ENCODE results near the gene NGF.

The NGF gene

DNA sequence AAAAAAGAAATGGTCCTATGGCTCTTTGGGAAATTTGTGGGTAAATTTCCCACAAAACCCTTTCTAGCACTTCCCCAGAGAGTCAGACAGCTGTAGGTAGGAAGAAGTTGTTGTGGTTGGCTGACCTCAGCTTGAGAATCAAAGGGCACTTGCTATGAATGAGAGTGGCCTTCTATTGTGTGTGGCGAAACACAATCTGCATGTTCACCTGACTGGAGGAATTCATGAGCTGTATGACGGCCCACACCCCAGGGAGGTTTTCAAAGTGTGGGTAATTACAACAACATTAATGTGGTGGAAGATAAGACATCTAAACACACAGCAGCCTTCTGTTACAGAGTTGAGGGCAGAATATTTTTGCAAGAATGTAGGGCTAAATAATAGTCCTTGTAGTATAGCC lies 38.8 kb downstream of the NGF start:
- TF ChIP-seq, protein P1, sequence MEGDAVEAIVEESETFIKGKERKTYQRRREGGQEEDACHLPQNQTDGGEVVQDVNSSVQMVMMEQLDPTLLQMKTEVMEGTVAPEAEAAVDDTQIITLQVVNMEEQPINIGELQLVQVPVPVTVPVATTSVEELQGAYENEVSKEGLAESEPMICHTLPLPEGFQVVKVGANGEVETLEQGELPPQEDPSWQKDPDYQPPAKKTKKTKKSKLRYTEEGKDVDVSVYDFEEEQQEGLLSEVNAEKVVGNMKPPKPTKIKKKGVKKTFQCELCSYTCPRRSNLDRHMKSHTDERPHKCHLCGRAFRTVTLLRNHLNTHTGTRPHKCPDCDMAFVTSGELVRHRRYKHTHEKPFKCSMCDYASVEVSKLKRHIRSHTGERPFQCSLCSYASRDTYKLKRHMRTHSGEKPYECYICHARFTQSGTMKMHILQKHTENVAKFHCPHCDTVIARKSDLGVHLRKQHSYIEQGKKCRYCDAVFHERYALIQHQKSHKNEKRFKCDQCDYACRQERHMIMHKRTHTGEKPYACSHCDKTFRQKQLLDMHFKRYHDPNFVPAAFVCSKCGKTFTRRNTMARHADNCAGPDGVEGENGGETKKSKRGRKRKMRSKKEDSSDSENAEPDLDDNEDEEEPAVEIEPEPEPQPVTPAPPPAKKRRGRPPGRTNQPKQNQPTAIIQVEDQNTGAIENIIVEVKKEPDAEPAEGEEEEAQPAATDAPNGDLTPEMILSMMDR (IDR thresholded peaks at IDR 0.05; ENCODE audit: low read depth, low read length), result no peak
- no peak for DNase-seq (ENCODE audit: extremely low read depth, low read depth)

DNA sequence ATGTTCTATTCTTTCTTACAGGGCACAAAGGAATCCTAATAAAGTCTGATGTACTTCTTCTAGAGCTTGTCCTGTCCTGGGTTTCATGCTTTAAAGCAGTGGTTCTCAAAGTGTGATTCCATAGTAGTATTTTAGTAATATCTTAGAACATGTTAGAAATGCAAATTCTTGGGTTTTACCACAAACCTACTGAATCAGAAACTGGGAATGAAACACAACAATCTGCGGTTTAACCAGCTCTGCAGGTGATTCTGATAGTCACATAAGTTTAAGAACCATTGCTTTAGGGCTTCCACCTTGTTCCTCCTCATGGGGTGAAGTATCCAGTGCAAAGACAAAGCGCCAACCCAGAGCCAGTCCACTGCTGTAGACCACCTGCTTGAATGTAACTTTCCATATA lies 41.1 kb downstream of the NGF start:
- TF ChIP-seq, protein P1 (IDR thresholded peaks at IDR 0.05; ENCODE audit: low read depth, low read length), result no peak
- no peak for DNase-seq (ENCODE audit: extremely low read depth, low read depth)

DNA sequence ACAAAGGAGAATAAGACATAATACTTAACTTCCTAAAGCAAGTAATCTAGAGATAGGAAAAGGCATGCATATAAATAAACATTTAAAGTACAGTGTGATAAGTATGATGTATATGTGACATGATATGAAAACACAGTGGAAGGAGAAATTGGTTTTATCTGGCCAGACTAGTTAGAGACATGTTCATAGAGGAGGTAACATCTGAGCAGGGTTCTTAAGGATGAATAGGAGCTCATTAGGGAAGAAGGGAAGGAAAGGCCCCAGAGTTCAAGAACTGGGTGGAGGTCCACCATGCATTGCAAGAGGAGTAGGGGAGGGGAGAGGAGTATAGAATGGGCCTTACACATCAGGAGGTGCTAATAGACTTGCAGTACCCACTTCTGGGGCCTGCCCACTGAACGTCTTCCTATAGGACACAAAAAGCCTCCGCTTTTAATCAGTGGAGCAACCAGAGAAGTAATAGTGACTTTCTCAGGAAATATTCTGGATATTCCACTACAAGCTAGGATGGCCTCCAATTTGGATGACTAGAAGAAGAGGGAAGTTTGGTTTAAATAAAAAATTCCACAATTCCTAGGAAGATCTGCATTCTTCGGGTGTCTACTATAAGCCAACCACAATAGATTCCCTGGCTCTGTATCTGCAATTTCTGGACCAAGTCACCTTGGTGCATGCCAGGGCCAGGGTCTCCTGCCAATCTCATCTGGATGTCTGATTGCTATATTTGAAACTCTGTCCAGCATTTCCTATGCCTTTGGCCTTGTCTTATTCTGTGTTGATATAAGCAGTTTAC lies 41.9 kb downstream of the NGF start:
- TF ChIP-seq, protein P1 (IDR thresholded peaks at IDR 0.05; ENCODE audit: low read depth, low read length), result no peak
- no peak for DNase-seq (ENCODE audit: extremely low read depth, low read depth)

DNA sequence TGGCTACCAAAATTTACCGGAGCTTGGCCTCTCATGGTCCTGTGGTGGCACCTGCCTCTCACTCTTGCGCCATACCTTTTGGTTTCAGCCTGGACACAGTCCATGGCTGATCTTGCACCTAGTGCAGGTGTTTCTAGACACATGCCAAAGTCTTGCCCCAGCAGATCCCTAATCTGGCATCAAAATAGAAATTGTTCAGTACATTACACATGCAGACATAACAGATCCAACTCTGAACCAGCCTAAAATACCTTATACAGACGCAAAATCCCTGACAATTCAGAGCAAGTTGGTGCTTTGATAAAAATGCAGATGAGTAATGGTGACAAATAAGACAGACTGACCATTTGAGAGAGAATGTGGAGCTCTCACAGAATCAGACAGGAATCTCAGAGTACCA lies 44.1 kb downstream of the NGF start:
- no peak for DNase-seq (ENCODE audit: extremely low read depth, low read depth)
- TF ChIP-seq, protein P1 (IDR thresholded peaks at IDR 0.05; ENCODE audit: low read depth, low read length), result no peak

- DNase-seq (ENCODE audit: extremely low read depth, low read depth), result no peak
- TF ChIP-seq, protein P1 (IDR thresholded peaks at IDR 0.05; ENCODE audit: low read depth, low read length), result no peak
Measured at GRCh38 chr1:115293006-115293405, 45.0 kb downstream of the NGF start.

DNA sequence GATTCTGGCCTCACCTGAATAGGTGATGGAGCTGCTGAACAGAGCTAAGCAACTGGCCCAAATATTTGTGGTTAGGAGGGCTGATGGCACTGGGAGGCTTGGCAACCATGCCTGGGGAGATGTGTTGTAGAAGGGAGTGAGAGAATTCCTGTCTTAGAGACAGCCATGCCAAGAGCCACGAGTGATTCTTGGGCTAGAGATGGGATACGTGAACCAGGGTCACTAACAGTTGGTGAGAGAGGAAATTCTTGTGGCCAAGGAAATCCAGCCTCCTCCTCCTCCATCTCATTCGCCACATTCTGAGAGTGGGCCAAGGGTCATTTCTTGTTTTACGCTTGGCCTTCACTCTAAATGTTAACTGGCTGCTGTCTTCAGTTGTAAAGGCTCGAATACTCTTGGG lies 46.3 kb downstream of the NGF start:
- TF ChIP-seq, protein P1 (IDR thresholded peaks at IDR 0.05; ENCODE audit: low read depth, low read length), result no peak
- no peak for DNase-seq (ENCODE audit: extremely low read depth, low read depth)

- TF ChIP-seq, protein P1 (IDR thresholded peaks at IDR 0.05; ENCODE audit: low read depth, low read length), result no peak
- no peak for DNase-seq (ENCODE audit: extremely low read depth, low read depth)
Measured at GRCh38 chr1:115289940-115290339, 48.1 kb downstream of the NGF start.

Data from AG09319 (cell line).